ENCODE data around the gene STRN3. TPM values are rescaled to one million over a fixed set of nuclear protein-coding genes. Genes with fewer than 3 reads are reported as not detected.
"Not testable (repeated sequence)": the region's sequence is repeated elsewhere in the genome, so short reads cannot be mapped to it uniquely, and the experiment has no call there.

STRN3 gene
- total RNA-seq, 6 experiments from 2014 or later = 19.5 to 28.0 (median 21.5) TPM

- WGBS (ENCODE audit: insufficient coverage, low coverage, low lambda C conversion rate, missing lambda C conversion rate) = 100% methylated on average over 3 of the region's 4 CpGs
- ATAC-seq (no peak), DNase-seq (no peak)
- no peak for TF ChIP-seq POLR2A (IDR thresholded peaks at IDR 0.05)
- no peak for TF ChIP-seq CTCF (IDR thresholded peaks at IDR 0.05)
- Histone ChIP-seq H3K9me3 (no peaks in the 10 kb centered on the region), H3K27me3 (no peaks in the 10 kb centered on the region), H3K4me3 (no peak overlapping the region), H3K4me1 (no peaks in the 10 kb centered on the region), H3K27ac (no peak overlapping the region), H3K36me3 (peaks cover 0 to 21% (median 9%) of the 10 kb centered on the region in 4 donors)
- intact Hi-C loops (cut with DNase I) = no loop called here
These were observed 85.3 kb downstream of the STRN3 start for GRCh38 chr14:30940886-30941285.

GRCh38 chr14:30938617-30939016, 87.6 kb downstream of the STRN3 start:
- no peak for TF ChIP-seq CTCF (IDR thresholded peaks at IDR 0.05)
- ATAC-seq = no peak
- intact Hi-C loops (cut with DNase I) = no loop called here
- DNase-seq = no peak
- Histone ChIP-seq H3K27ac (no peak overlapping the region), H3K4me1 (no peaks in the 10 kb centered on the region), H3K9me3 (no peaks in the 10 kb centered on the region), H3K27me3 (no peaks in the 10 kb centered on the region), H3K4me3 (no peak overlapping the region), H3K36me3 (peaks cover 0 to 29% (median 14%) of the 10 kb centered on the region in 4 donors)
- WGBS (ENCODE audit: insufficient coverage, low coverage, low lambda C conversion rate, missing lambda C conversion rate) = 74% methylated on average over 2 of the region's 2 CpGs

GRCh38 chr14:30935445-30935844, 90.7 kb downstream of the STRN3 start:
- Histone ChIP-seq H3K4me3 (no peak overlapping the region), H3K36me3 (peaks cover 0 to 38% (median 14%) of the 10 kb centered on the region in 4 donors), H3K4me1 (no peaks in the 10 kb centered on the region), H3K27ac (no peak overlapping the region), H3K27me3 (no peaks in the 10 kb centered on the region), H3K9me3 (no peaks in the 10 kb centered on the region)
- no peak for ATAC-seq
- TF ChIP-seq CTCF (IDR thresholded peaks at IDR 0.05) = no peak
- TF ChIP-seq POLR2A (IDR thresholded peaks at IDR 0.05) = no peak
- intact Hi-C loops (cut with DNase I) = no loop called here
- 87% methylated on average over 2 of the region's 2 CpGs for WGBS (ENCODE audit: insufficient coverage, low coverage, low lambda C conversion rate, missing lambda C conversion rate)
- no peak for DNase-seq

- DNase-seq; H3K4me1 ChIP-seq; ATAC-seq; H3K9me3 ChIP-seq; H3K27me3 ChIP-seq; H3K4me3 ChIP-seq; H3K27ac ChIP-seq; intact Hi-C loops (cut with DNase I): not testable (repeated sequence)
- H3K36me3 ChIP-seq = peaks cover 0 to 38% (median 14%) of the 10 kb centered on the region in 4 donors
- 100% methylated on average over 13 of the region's 13 CpGs for WGBS (ENCODE audit: insufficient coverage, low coverage, low lambda C conversion rate, missing lambda C conversion rate)
These were observed 92.2 kb downstream of the STRN3 start for GRCh38 chr14:30933937-30934336.

- Histone ChIP-seq H3K36me3 (peaks cover 0 to 7% (median 0%) of the 10 kb centered on the region in 4 donors), H3K9me3 (no peaks in the 10 kb centered on the region), H3K27me3 (no peaks in the 10 kb centered on the region), H3K4me1 (no peaks in the 10 kb centered on the region), H3K27ac (no peak overlapping the region), H3K4me3 (no peak overlapping the region)
- no peak for DNase-seq
- TF ChIP-seq CTCF (IDR thresholded peaks at IDR 0.05) = no peak
- no peak for TF ChIP-seq POLR2A (IDR thresholded peaks at IDR 0.05)
- intact Hi-C loops (cut with DNase I) = no loop called here
- no peak for ATAC-seq
These were observed 97.7 kb downstream of the STRN3 start for GRCh38 chr14:30928462-30928861.

Measured in right lobe of liver (tissue), 6 donors.